Measurements from ENCODE around the gene KANK2.

- no peak for TF ChIP-seq CTCF (conservative IDR thresholded peaks at IDR 0.05 in 1 of 2, IDR thresholded peaks at IDR 0.05 in 1 of 2; ENCODE audit: extremely low read depth in 1 of 2, insufficient read depth in 1 of 2, low read depth in 1 of 2, low read length in 2 of 2)
- no peak for TF ChIP-seq EZH2 (IDR thresholded peaks at IDR 0.05; ENCODE audit: borderline replicate concordance, low read length)
Measured at GRCh38 chr19:11226716-11227166, 29.4 kb upstream of the KANK2 start.

All from mammary epithelial cell (primary cell).